GM20000 (cell line): ENCODE measurements around the gene HSPA1A.
"Not testable (repeated sequence)": the region's sequence is repeated elsewhere in the genome, so short reads cannot be mapped to it uniquely, and the experiment has no call there.

ENCODE experiments used
- DNase-seq: peaks from one replicate; pipeline ENCODE4 v3.0.0; 2012; ENCODE audit warnings: low spot score
- TF ChIP-seq, protein P1 (sequence below): IDR thresholded peaks from 2 replicates; pipeline ENCODE4 v1.5.1; 2012; ENCODE audit warnings: mild to moderate bottlenecking, control low read depth; ENCODE audit errors: extremely low read depth, missing control alignments

HSPA1A gene

DNA sequence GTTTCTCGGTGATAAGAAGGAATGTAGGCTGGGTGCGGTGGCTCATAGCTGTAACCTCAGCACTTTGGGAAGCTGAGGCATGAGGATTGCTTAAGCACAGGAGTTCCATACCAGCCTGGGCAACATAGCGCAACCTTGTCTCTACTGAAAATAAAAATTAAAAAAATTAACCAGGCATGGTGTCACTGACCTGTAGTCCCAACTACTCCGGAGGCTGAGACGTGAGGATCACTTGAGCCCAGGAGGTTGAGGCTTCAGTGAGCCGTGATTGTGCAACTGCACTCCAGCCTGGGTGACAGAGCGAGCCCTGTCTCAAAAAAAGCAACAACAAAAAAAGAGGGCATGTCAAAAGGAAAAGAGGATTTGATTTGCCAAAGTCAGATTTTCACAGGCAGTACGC is 43.4 kb downstream of the HSPA1A start:
- DNase-seq: no peak
- TF ChIP-seq, protein P1, sequence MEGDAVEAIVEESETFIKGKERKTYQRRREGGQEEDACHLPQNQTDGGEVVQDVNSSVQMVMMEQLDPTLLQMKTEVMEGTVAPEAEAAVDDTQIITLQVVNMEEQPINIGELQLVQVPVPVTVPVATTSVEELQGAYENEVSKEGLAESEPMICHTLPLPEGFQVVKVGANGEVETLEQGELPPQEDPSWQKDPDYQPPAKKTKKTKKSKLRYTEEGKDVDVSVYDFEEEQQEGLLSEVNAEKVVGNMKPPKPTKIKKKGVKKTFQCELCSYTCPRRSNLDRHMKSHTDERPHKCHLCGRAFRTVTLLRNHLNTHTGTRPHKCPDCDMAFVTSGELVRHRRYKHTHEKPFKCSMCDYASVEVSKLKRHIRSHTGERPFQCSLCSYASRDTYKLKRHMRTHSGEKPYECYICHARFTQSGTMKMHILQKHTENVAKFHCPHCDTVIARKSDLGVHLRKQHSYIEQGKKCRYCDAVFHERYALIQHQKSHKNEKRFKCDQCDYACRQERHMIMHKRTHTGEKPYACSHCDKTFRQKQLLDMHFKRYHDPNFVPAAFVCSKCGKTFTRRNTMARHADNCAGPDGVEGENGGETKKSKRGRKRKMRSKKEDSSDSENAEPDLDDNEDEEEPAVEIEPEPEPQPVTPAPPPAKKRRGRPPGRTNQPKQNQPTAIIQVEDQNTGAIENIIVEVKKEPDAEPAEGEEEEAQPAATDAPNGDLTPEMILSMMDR: no peak

DNA sequence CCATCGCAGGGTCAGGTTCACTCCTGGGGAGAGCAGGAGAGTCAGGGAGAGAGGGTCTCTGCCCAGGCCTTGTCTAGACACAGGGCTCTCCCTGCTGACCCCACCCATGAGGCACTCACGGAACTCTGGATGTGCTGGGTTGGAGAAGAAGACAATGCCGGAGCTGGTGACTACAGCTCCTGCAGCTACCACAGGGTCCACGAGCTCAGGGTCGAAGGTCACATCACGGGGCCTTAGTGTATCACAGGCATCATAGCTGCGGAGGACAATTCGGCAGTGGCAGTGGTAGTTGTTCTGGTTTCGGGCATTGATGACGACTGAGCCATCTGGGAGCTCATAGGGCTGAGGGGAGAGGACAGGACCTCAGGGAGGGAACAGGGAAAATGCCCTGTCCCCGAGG is 44.6 kb downstream of the HSPA1A start:
- TF ChIP-seq, protein P1: no peak
- DNase-seq: no peak

DNA sequence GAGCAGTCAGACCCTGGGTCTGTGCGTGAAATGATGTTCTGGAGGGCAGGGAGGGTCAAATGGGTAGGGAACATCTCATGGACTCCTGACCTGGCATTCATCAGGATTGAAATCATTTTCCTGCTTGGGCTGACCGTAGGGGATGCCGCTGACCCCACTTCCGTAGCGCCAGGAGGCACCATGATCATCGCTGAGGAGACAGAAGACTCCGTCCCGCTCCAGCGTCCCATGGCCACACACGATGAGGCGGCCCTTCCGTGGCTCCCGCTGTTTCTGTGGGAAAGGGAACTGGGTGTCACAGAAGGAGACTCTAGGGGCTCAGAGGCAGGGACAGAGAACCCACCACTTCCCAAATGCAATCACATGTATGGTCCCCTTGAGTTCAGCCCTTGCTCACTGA is 45.0 kb downstream of the HSPA1A start:
- no peak for DNase-seq
- TF ChIP-seq, protein P1: no peak

DNA sequence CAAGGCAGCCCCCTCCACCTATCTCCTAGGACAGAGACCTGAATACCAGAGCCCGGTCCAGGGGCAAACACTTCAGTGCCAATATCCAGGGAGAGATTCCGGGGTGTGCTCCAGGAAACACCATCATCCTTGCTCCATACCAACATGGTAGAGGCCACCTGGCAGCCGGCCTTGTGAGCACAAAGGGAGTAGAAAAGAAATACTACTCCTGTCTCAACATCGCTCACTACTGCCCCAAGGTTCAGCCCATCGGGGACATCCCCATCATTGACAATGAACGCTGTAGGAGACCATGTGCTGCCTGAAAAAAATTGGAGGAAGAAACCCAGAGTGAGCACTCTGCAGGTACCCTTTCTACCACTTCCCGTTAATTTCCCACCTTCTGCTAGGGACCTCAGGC is 45.8 kb downstream of the HSPA1A start:
- TF ChIP-seq, protein P1: no peak
- DNase-seq: no peak

DNA sequence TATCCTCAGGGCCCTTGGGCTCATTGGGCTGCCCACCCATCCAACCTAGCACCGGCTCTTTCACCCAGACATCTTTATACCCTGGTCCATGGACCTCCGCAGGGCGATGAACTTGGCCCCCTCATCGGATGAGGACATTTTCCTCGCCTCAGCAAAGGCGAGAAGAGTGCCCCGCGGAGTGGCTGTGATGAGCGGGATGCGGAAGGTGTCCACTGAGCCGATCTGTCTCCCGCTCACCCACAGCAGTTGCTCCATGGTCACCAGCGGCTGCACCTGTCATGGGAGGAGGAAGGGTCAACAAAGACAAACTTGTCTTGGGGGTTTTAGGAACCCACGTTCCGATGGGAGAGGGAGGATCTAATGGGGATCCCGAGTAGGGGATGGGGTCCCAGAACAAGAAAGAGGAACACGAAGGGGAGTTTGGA is 46.6 kb downstream of the HSPA1A start:
- TF ChIP-seq, protein P1: no peak
- no peak for DNase-seq

DNA sequence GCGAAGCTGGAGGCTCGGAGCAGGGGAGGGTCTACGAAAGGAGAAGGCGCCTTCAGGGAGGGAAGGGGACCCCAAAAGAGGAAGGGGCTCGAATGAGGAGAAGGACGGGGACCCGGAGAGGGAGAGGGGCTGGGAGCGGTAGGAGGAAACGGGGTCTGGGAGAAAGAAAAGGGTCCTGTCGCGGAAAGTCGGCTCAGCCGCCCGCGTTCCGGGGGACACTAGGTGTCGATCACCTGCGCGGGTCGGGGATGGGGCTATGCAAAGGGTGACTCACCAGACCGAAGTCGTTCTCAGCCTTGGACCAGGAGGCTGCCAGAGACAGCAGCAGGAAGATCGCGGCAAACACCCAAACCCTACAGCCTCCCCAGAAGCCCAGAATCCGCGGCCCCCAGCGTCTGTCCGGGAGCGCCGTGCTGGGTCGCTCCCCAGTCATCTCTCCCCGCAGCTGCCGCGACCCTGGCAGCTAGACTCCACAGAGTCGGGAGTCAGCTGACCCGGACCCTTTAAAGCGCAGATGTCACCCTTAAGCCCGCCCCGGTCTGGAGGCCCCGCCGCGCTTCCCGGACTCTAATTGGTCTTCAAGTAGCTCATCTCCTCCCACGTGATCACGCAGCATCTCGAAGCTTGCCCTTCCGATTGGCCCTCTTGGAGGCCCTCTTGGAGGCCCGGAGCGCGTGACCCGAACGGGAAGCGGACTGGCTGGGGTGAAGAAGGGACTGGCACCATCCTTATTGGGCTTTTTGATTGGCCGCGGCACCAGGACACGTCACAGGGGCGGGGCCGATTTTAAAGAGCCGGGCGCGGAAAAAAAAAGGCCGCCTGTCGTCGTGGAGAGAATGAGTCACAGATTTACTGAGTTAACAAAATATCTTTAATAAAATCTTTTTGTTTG is 47.2 kb downstream of the HSPA1A start, which contains the start of gene NEU1:
Gene NEU1 (minus strand): TSS at position 478 of the 892 bp plus-strand sequence. CDS start 45 bp downstream, at position 433.
- DNase-seq: peak; percentile 99
- TF ChIP-seq, protein P1: no peak

DNA sequence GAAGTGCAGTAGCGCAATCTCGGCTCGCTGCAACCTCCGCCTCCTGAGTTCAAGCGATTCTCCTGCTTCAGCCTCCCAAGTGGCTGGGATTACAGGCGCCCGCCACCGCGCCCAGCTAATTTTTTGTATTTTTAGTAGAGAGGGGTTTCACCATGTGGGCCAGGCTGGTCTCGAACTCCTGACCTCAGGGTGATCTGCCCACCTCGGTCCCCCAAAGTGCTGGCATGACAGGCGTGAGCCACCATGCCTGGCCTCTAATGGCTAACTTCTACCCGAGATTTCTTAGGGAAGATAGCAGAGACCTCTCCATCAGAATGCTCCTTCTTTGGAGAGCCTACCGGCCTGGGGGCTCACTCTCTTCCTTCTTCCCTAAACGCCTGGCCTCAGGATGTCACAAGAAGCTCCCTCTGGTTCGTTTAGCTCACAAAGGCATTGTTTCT is 48.8 kb downstream of the HSPA1A start:
- DNase-seq: not testable (repeated sequence)

DNA sequence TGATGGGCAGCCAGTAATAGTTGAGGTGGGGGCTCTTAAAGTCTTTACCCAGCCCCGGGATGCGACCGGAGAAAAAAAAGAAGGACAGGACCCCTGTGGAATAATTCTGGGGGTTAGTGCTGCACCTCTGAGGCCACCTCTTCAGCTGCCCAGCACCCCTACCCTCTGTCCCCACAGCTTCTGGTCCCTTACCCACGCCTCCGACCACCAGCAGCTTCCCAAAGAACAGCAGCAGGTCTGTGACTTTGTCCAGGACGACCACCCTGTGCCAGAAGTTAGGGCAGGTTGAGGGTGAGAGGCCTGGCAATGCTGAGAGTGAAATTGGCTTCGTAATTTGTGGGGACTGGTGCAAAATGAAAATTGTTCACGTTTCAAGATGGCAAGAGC is 49.5 kb downstream of the HSPA1A start:
- TF ChIP-seq, protein P1: no peak
- DNase-seq: no peak
